ENCODE data around the gene JUP.
"Not testable (repeated sequence)": the region's sequence is repeated elsewhere in the genome, so short reads cannot be mapped to it uniquely, and the experiment has no call there.

The JUP gene

DNA sequence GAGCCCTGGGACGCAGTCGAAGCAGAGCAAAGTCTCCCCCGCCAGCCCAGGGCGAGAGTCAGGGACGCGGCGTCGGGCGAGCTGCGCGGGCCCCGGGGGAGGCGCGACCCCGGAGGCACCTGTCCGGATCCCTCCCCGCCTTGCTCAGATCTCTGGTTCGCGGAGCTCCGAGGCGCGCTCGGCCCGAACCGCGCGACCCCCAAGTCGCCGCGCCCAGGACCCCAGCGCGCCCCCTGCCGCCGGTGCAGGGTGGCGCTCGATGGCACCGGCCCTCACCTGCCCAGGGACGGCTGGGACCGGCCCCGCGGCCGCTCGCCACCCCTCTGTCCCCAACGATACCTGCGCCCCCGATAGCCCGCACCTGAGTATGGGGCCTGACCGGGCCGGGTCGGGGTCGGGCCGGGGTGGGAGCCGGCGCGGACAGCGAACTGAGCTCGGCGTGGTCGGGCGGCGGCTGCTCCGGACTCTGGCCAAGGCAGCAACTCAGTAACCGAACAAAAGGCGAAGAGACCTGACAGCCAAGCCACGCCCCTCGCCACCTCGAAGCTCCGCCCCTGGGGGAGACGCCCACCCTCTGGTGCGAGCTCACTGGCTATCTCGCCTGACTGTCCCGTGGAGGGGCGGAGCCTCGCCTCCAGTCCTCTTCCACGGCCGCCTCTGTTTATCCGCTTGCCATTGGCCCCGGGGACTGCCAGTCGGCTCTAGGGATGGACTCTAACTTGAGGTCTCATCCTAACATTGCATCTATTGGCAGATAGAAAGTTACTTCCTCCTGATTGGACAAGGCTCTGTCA is at the start of gene JUP:
Gene JUP, minus strand, starts transcription at position 485 of the 794 bp plus-strand sequence. CDS start 14,857 bp downstream, outside the sequence.
- peak; percentile 87 to 93 for DNase-seq

DNA sequence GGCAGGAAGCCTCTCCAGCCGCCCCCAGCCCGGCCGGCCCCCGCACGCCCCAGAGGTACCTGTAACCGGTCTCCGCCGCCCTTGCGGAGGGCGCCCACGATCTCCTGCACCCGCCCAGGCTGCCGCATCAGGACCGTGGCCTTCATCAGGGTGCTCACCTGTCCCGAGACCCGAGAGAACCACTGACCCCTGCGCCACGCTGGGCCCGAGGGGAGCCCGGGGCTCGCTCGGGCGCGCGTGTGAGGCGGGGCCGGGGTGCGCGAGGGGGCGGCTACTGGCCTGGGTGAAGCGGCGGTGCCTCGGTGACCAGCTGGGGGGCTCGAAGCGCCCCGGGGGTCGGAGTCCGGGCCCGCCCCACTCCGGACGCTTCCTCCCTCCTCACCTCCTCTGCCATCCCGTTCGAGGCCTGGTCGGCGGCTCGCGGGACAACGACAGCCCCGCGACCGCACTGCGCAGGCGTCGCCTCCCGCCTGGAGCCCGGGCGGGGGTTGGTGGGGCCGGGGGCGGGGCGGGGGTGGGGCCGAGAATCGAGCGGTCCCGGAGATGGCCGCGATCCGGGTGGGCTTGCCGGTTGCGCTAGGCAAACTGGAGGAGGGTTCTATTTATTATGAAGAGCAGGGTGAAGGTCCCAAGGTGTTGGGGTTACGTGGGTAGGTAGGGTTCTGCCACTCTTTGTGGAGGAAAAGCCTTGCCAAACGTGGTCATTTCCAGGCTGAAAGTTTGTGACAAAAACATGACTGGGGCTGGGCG is 49.5 kb upstream of the JUP start, which contains the start of gene NT5C3B:
Gene NT5C3B, minus strand, starts transcription at position 433 of the 750 bp plus-strand sequence. Its CDS starts 39 bp downstream, at position 394.
- DNase-seq, result peak; percentile 49 to 69

DNA sequence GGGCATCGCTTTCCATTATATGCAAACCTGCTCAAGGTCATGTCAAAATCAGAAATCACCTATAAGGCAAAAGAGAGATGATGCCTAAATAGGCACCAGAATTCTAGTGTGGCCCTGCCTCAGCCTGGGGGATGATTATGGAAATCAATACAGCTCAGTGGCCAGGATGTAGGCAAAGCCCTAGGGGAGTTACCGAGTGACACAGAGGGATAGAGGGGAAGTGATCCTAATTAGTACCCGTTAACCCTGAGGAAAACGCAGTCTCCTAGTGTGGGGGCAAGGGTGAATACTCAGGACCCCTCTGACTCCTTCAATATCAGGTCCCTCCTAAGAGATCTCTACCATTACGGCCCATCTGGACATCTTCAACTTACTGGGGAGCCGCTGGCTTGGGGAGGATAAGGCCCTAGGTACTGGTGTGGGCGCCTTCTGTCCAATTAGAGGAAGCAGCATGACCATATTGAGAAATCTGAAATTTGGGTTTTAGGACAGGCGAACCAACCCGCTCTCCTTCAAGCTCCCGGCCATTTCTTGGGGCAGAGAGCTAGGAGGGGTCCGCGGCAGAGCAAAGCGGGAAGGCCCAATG is 48.8 kb upstream of the JUP start:
- DNase-seq, result no peak

DNA sequence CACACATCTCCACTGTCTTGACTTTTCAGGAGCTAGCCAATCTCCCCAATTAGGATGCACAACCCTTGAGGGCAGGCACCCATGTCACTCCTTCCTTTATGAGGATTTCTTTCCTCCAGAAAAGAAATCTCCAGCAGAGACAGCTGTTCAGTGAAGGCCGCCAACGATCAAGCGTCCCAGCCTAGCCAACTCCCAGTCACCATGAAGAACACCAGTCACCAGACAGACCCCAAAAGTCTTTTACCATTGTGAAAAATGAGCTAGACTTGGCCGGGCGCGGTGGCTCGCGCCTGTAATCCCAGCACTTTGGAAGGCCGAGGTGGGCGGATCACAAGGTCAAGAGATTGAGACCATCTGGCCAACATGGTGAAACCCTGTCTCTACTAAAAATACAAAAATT is 43.5 kb upstream of the JUP start:
- DNase-seq, result not testable (repeated sequence)

DNA sequence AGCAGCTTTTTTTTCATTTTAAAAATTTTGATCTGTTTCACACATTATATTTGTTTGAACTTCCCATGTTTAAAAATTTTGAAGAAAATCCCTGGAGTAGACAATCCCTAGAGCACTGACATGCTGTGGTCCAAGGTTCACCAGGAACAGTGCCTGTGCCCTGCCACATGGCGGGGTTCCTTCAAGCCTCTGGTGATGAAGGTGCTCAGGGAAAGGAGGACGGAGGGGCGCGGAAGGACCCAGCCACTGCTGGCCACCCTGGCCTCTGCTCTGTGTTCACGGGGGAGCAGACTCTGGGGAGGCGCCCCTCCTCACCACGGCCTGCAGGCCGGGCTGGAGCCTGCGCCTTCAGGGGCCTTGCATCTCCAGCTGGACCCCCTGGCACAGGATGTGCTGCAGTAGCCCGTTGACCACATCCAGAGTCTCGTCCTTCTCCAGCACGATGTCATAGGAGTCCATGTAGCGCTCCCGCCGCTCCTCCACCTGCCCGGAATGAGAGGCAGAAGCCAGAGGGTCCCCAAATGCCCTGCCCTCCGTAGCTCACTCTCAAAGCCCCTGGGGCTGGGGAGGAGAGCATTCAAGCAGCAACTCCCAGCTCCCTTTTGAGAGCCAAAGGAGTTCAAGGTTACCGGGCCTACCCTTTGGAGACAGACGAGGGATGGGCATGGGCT is 38.8 kb upstream of the JUP start:
- DNase-seq, result no peak

DNA sequence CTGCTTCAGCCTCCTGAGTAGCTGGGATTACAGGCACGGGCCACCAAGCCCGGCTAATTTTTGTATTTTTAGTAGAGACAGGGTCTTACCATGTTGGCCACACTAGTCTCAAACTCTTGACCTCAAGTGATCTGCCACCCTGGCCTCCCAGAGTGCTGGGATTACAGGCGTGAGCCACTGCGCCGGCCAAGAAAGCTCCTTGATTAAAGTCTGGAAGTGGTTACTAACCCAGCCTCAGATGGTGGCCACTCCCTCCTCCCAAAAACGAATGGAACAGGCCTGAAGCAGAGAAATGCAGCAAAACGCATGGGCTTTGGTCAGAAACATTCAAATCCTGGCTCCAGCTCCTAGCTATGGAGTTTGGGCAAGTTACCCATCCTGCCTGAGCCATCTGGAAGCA is 37.6 kb upstream of the JUP start:
- DNase-seq, result no peak

DNA sequence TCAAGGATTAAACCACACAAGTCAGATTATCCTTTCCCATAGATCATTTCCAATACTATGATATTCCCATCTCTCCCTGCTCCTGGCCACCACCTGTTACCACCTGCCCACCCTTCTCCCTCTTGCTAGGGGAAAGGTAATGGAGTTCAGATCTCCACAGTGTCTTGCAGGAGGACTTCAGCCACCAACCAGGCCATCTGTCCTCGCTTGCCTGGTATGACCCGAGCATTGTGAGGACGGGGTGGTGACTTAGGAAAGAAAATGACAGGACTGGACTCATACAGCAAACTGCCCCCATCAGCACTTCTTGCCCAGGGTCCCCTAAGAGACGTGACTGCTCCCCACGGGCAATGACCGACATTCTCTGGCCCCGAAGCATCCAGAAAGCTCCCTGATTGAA is 37.1 kb upstream of the JUP start:
- no peak for DNase-seq

DNA sequence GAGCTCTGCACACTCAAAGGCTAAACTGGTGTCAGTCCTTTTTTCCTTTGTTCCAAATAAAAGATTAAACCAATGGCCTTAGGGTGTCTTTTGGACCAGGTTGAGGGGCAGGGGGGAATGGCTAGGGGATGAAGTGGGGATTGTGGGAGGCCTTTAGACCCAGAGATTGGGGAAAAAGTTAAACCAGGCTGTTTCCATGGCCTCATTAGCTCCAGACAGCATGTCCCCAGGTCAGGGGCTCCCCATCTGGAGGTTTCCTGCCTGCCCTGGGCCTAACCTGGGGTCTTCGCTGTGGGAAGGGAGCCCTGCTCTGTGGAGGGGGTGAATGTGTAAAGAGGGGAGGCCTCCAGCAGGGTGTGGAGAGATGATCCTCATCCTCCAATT is 36.6 kb upstream of the JUP start:
- DNase-seq, result no peak

DNA sequence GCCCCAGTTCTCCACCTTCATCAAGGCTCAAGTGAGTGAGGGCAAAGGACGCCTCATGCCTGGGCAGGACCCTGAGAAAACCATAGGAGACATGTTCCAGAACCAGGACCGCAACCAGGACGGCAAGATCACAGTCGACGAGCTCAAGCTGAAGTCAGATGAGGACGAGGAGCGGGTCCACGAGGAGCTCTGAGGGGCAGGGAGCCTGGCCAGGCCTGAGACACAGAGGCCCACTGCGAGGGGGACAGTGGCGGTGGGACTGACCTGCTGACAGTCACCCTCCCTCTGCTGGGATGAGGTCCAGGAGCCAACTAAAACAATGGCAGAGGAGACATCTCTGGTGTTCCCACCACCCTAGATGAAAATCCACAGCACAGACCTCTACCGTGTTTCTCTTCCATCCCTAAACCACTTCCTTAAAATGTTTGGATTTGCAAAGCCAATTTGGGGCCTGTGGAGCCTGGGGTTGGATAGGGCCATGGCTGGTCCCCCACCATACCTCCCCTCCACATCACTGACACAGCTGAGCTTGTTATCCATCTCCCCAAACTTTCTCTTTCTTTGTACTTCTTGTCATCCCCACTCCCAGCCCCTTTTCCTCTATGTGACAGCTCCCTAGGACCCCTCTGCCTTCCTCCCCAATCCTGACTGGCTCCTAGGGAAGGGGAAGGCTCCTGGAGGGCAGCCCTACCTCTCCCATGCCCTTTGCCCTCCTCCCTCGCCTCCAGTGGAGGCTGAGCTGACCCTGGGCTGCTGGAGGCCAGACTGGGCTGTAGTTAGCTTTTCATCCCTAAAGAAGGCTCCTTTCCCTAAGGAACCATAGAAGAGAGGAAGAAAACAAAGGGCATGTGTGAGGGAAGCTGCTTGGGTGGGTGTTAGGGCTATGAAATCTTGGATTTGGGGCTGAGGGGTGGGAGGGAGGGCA is 36.0 kb upstream of the JUP start:
- DNase-seq, result no peak

DNA sequence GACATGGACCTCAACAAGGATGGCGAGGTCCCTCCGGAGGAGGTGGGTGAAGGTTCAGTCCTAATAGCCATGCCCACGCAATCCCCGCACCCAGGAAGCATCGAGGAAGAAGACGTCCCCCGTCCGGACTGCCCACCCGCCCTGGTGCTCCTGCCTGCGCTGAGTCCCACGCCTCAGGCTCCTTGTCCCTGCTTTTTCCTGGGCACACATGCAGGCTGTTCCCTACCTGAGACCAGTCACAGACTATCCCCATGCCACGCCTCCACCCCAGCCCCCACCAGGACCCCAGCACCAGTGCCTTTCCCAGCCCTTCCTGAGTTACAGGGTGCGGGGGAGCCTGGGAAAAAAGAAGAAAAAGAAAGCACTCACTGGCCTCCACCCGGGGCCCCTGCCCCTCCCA is 35.3 kb upstream of the JUP start:
- DNase-seq, result no peak

DNA sequence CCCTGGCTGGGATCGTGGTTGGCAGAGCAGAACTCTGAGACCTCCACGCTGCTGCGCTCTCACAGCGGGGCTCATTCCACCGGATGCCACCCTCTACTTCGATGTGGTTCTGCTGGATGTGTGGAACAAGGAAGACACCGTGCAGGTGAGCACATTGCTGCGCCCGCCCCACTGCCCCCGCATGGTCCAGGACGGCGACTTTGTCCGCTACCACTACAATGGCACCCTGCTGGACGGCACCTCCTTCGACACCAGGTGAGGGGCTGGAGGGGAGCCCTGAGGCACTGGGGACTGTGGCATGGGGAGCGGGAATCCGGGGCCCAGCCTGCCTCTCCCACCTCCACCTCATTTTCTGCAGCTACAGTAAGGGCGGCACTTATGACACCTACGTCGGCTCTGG is 31.5 kb upstream of the JUP start:
- no peak for DNase-seq

DNA sequence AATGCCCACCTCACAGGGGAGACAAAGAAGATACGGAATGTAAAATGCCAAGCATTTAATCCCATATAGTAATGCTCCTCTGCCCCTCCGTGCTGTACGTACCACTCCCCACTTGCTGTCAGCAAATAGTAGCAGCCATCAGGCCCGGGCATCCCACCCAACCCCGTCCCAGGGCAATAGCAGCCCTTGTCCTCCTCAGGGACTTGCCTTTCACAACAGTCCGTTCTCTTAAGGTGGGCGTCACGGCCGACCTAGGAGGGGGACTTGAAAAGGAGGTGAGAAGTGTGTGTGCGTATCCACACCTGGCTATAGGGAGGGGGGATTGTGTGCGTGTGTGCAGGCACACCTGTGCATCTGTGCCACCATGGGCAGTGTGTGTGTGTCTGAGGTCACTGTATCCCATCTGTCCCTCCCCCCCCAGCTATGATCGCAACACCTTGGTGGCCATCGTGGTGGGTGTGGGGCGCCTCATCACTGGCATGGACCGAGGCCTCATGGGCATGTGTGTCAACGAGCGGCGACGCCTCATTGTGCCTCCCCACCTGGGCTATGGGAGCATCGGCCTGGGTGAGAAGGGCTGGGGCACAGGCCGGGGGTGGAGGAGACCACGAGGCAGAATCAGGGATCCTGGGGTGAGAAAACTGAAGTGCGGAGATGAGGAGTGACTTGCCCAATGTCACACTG is 30.3 kb upstream of the JUP start:
- no peak for DNase-seq

DNA sequence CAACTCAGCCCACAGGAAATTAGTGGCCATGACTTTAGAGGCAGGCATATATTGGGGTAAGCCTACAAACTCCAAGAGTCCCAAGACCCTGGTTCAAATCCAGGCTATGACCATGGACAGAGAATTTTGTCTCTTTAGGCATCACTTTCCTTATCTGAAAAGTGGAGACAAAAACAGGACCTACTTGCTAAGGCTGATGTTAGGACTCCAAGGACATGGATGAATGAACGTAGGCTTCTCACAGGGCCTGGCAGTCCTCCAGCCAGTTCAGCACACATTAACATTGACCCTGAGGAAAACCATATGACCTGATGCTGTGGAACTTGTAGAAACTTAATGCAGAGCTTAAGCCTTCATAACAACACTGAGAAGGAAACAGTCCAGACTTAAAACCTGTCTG is 27.7 kb upstream of the JUP start:
- no peak for DNase-seq

DNA sequence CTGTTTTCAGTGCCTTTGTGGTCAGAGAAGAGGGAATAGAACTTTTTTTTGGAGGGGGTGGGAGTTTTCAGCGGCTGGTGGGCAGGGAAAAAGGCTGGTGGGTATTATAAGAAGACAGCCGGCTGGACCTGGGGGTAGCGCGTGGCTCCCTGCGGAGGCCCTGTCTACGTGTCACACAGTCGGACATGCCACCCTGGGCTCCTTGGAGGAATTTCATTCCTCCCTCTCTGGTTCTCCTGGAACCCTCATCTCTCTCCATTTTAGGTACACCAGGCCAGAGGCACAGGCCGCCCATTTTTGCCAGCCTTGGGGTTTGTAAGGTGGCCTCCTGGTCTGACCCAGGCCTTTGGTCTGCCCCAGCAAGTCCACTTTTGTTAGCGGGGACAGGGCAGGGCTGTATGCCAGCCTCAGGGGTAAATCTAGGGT is 27.2 kb upstream of the JUP start:
- no peak for DNase-seq

DNA sequence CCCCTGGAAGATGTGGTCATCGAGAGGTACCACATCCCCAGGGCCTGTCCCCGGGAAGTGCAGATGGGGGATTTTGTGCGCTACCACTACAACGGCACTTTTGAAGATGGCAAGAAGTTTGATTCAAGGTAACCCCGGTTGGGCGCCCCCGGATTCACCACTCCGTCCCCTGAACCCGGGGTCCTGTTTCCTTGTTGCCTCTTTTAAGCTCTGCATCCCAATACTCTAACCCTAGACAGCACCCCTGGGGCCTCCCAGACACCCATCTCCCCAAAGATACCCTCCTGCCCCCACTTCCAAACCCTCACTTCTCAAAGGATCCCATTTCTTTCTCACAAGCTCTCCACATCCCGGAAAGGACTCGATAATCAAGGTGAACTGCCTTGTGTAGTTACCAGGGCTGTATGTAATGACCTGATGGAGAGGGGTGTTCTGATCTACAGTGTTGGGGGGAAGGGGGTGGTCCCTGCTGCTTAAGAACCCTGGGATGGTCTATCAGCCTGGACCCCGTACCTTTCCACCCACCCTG is 26.7 kb upstream of the JUP start:
- DNase-seq, result no peak

DNA sequence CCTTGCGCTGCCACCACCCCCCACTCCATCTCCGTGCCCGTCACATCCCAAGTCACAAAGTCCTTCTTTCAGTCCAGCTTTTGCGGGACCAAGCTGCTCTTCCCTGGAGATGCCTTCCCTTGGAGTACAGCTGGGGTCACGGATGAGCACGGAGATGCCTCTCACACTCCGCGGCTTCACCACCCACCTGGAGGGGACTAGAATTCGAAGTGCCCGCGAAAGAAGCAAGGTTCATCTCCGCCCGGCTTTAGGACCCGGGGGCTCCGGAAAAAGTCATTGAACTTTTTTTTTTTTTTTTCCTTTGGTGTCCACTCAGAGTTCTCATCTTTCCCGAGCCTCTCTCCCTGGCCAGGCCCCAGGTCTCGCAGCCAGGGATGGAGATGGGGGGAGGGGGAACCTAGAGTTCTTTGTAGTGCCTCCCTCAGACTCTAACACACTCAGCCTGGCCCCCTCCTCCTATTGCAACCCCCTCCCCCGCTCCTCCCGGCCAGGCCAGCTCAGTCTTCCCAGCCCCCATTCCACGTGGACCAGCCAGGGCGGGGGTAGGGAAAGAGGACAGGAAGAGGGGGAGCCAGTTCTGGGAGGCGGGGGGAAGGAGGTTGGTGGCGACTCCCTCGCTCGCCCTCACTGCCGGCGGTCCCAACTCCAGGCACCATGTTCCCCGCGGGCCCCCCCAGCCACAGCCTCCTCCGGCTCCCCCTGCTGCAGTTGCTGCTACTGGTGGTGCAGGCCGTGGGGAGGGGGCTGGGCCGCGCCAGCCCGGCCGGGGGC is 26.1 kb upstream of the JUP start, which contains the start of gene FKBP10:
Gene FKBP10, plus strand, starts transcription at position 624 of the 771 bp plus-strand sequence. Its CDS starts 31 bp downstream, at position 655.
- peak; percentile 22 to 23 for DNase-seq

DNA sequence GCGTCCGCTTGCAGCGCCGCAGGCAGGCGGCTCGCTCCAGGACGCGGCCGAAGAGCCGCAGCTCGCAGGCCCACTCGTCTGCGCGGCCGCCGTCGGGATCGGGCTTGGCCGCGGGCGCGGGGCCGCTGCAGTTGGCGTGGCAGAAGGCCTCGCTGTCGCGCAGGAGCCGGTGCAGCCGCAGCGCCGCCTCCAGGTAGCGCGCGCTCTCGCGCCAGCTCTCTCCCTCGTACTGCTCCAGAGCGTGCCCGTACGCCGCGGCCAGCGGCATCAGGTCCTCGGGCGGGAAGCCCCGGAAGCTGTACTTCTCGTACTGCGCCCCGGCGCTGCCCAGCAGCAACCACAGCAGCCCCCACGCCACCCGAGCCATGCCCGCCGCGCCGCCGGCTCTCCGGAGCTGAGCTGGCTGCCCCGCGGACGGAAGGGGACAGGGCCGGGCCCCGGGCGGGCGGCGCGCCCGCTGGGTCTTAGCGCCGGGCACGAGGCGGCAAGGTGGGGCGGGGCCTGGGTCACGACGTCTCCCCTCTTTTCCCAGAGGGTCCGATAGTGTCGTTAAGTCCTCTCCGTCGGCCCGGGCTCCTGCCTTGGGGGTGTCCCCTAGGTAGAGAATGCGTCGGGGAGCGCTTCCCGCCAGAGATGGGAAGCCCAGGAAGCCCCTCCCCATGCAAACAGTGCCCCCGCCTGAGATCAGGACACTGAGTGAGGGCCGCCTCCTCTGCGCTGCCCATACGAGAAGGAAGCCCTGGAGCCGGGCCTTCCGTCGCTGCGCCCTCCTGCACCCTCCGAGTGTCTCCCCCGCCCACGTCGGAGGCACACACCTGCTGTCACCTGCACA is 25.3 kb upstream of the JUP start, which contains the start of gene P3H4:
Gene P3H4, minus strand, starts transcription at position 401 of the 832 bp plus-strand sequence. Its CDS starts 34 bp downstream, at position 367.
- DNase-seq, result peak; percentile 73 to 76

DNA sequence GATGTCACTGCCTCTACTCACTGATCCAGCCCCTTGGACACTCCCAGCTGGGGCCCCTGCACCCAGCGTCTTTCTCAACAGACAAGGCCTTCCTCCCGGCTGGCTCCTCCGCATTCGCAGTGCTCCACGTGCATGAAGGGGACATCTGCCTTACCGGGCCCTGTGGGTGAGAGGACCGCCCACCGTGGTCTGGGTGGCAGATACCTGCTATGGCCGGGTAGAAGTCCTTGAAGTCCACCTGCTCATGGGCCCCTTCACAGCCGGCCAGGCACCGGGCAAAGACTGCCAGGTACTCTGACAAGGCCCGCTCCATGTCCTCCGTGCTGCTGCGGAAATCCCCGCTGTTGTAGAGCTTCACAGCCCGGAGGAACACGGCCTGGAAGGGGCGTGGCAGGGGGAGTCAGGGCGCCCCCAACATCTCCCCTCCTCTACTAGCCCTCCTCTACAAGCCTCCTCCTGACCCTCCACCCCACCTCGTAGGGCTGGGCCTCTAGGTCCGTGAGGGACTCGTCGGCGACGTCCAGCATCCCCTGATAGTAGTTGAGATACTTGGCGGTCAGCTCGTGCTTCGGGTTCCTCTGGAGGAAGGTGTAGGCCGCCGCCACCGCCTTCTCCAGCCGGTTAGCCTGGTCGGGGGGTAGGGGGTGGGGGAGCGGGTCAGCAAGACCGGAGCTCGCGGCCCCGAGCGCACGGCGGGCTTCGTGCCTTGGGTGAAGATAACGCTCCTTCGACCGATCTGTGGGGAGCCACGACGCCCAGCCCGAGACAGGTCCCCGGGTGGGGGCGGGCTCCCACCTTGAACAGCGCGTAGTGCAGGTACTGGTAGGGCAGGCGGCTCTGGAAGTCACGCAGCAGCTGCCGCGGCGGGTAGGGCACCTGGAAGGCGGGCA is 24.4 kb upstream of the JUP start:
- DNase-seq, result peak in 1 of 2 donors; percentile 29

Measured in stimulated activated CD4-positive, alpha-beta T cell treated with anti-CD3 and anti-CD28 coated beads, Interleukin-2, amount 100 ng/mL, for 24 hours (primary cell).